Kidney (tissue), 14 donors: Measurements from ENCODE around the gene SLC2A5. TPM values are rescaled to one million over a fixed set of nuclear protein-coding genes. Genes with fewer than 3 reads are reported as not detected.
A peak's percentile ranks its signal among the peaks of the same experiment; 100 is the strongest.

Experiments used
- DNase-seq, 5 donors: peaks; one replicate each; pipeline ENCODE4 v3.0.0-alpha.2; 2013 to 2020
- FAIRE-seq: peaks from 2 replicates; lab custom pipeline; 2012; peaks lifted over from hg19 to GRCh38; lab: Jason Lieb, UNC
- H3K27ac ChIP-seq, 2 donors: one replicate each; pipeline ENCODE4 v1.7.0; 2013; ENCODE audit warnings: low read depth in 2 of 2, low read length in 2 of 2, inconsistent platforms in 1 of 2
- H3K27me3 ChIP-seq: one replicate; pipeline ENCODE4 v1.7.1; 2013; ENCODE audit warnings: low read length, inconsistent platforms; ENCODE audit not compliant: control insufficient read depth, insufficient read depth
- H3K36me3 ChIP-seq, 3 donors: one replicate each; pipeline versions ENCODE4 v1.7.0 to v1.7.1; 2013; ENCODE audit warnings: low read length in 3 of 3, control low read depth in 1 of 3, inconsistent platforms in 1 of 3; ENCODE audit not compliant: insufficient read depth in 3 of 3, control insufficient read depth in 2 of 3
- H3K4me1 ChIP-seq, 3 donors: one replicate each; pipeline versions ENCODE4 v1.7.0 to v1.7.1; 2013; ENCODE audit warnings: low read length in 3 of 3, inconsistent platforms in 1 of 3, low read depth in 1 of 3; ENCODE audit not compliant: control insufficient read depth in 2 of 3, insufficient read depth in 2 of 3
- H3K4me3 ChIP-seq, 3 donors: one replicate each; pipeline versions ENCODE4 v1.7.0 to v1.8.1; 2013; ENCODE audit warnings: low read length in 3 of 3, control low read depth in 1 of 3, inconsistent platforms in 1 of 3
- H3K9ac ChIP-seq, 3 donors: one replicate each; pipeline versions ENCODE4 v1.7.0 to v1.7.1; 2013; ENCODE audit warnings: low read length in 3 of 3, control low read depth in 1 of 3, inconsistent platforms in 1 of 3
- H3K9me3 ChIP-seq, 3 donors: one replicate each; pipeline versions ENCODE4 v1.7.0 to v1.7.1; 2013; ENCODE audit warnings: low read length in 3 of 3, control low read depth in 1 of 3, inconsistent platforms in 1 of 3; ENCODE audit not compliant: control insufficient read depth in 2 of 3, insufficient read depth in 1 of 3
- CTCF ChIP-seq: IDR thresholded peaks from 3 replicates; pipeline ENCODE4 v1.5.1; 2012; ENCODE audit warnings: mild to moderate bottlenecking, moderate library complexity, borderline replicate concordance; ENCODE audit not compliant: insufficient read depth; ENCODE audit errors: extremely low read depth
- intact Hi-C: fragments of 100-400 bp; cut with DNase I; formaldehyde crosslinking; loops from one replicate; pipeline ENCODE4 v1.11.1; 2022
- polyA plus RNA-seq: library from polyadenylated mRNA; stranded (reverse); fragments of 350-450 nt; fragmentation: Illumina TruSeq; extraction: RNeasy Lipid Tissue Mini Kit (QIAGEN cat#74804); gene quantifications from one replicate; pipeline ENCODE4 v1.2.3, GENCODE V29; 2014; ENCODE audit warnings: low read depth, low replicate concordance; ENCODE audit not compliant: insufficient read depth
- total RNA-seq: library from RNA; stranded (reverse); fragmentation: NEBNext Ultra II Directional; extraction: Animal tissue kit (Norgen Biotek cat#: 25700); gene quantifications from one replicate; pipeline ENCODE4 v1.2.1, GENCODE V29; 2021
- donor health status: control.
- donor health status: control.
- donor health status: control.
- donor health status: control.
- donor health status: control.
- donor health status: DM: yes; HTN: yes; CAD: no.
- donor health status: Normal renal cell carcinoma (clear cell type).

The SLC2A5 gene
- total and polyA plus RNA-seq, 2 donors from 2014 or later = 6.4 to 9.0 TPM

DNA sequence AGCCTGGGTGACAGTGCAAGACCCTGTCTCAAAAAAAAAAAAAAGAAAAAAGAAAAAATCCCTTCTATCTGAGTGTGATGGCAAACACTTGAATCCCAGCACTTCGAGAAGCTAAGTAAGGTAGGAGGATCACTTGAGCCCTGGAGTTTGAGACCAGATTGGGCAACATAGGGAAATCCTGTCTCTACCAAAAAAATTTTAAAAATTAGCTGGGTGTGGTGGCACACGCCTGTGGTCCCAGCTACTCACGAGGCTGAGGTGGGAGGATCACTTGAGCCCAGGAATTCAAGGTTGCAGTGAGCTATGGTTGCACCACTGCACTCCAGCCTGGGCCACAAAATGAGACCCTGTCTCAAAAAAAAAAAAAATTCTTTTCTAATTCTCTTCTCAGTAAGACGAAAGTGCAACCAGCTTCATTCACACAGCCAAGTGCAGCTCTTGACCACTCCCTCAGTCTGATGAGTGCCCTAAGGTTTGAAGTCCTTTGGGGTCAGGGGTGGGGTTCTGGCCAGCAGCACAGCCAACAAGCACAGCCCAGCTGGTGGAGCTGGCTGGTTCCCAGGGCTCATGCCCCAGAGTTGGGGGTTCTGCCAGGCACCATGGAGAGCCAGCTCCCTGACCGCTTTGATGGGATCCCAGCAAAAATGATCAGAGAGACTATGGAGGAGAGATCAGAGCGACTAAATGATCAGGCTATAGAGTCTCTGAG lies 8.0 kb downstream of the SLC2A5 start:
- H3K4me3 ChIP-seq = no peak overlapping the region
- peak overlapping the region in 1 of 2 donors; percentile 28 for H3K27ac ChIP-seq
- no peaks in the 10 kb centered on the region for H3K36me3 ChIP-seq
- DNase-seq (no peak), FAIRE-seq (no peak)
- peaks cover 0 to 4% (median 0%) of the 10 kb centered on the region in 3 donors for H3K4me1 ChIP-seq
- intact Hi-C loops = no loop called here
- TF ChIP-seq CTCF = no peak
- H3K27me3 ChIP-seq = no peaks in the 10 kb centered on the region
- no peak overlapping the region for H3K9ac ChIP-seq
- H3K9me3 ChIP-seq = no peaks in the 10 kb centered on the region

GRCh38 chr1:9059891-9060744 lies 9.3 kb downstream of the SLC2A5 start:
- Histone ChIP-seq H3K27me3 (no peaks in the 10 kb centered on the region), H3K9me3 (no peaks in the 10 kb centered on the region), H3K4me3 (no peak overlapping the region), H3K36me3 (no peaks in the 10 kb centered on the region), H3K4me1 (peaks cover 0 to 4% (median 0%) of the 10 kb centered on the region in 3 donors), H3K9ac (no peak overlapping the region), H3K27ac (no peak overlapping the region)
- no peak for TF ChIP-seq CTCF
- intact Hi-C loops = no loop called here
- DNase-seq (no peak), FAIRE-seq (no peak)

- FAIRE-seq = no peak
These were observed 11.0 kb downstream of the SLC2A5 start for GRCh38 chr1:9058465-9058864.

More at GRCh38 chr1:9058465-9058864, 11.0 kb downstream of the SLC2A5 start:
- Histone ChIP-seq H3K27ac (no peak overlapping the region), H3K27me3 (no peaks in the 10 kb centered on the region), H3K36me3 (no peaks in the 10 kb centered on the region), H3K4me1 (peaks cover 0 to 4% (median 0%) of the 10 kb centered on the region in 3 donors), H3K9me3 (no peaks in the 10 kb centered on the region), H3K4me3 (no peak overlapping the region), H3K9ac (no peak overlapping the region)
- DNase-seq = peak in 2 of 5 donors; percentile 36 to 62
- no peak for TF ChIP-seq CTCF
- intact Hi-C loops = no loop called here
